Measurements from ENCODE around the gene GPR17.

The GPR17 gene

GRCh38 chr2:127645395-127646291 is at the start of gene GPR17:
TSS of gene GPR17 (plus strand) at chr2:127646153. CDS start at chr2:127650736, 4,583 bp downstream.
- no peak for FAIRE-seq
- no peak for DNase-seq (ENCODE audit: extremely low spot score, insufficient read length, low read depth)

GRCh38 chr2:127596311-127597045 is 49.5 kb upstream of the GPR17 start:
- FAIRE-seq (no peak), DNase-seq (ENCODE audit: extremely low spot score, insufficient read length, low read depth) (no peak)

GRCh38 chr2:127597046-127597983 is 48.6 kb upstream of the GPR17 start:
- FAIRE-seq = no peak

GRCh38 chr2:127597984-127598380 is 48.0 kb upstream of the GPR17 start:
- DNase-seq (ENCODE audit: extremely low spot score, insufficient read length, low read depth) (no peak), FAIRE-seq (no peak)

More at GRCh38 chr2:127597046-127597983, 48.6 kb upstream of the GPR17 start:
- no peak for DNase-seq (ENCODE audit: extremely low spot score, insufficient read length, low read depth)

- FAIRE-seq (no peak), DNase-seq (ENCODE audit: extremely low spot score, insufficient read length, low read depth) (no peak)
Observed at GRCh38 chr2:127598711-127599110, 47.2 kb upstream of the GPR17 start.

GRCh38 chr2:127599211-127599610 is 46.7 kb upstream of the GPR17 start:
- no peak for FAIRE-seq
- no peak for DNase-seq (ENCODE audit: extremely low spot score, insufficient read length, low read depth)

GRCh38 chr2:127604986-127605385 is 41.0 kb upstream of the GPR17 start:
- no peak for FAIRE-seq

GRCh38 chr2:127605691-127606263 is 40.2 kb upstream of the GPR17 start:
- DNase-seq (ENCODE audit: extremely low spot score, insufficient read length, low read depth) = no peak
- no peak for FAIRE-seq

More at GRCh38 chr2:127604986-127605385, 41.0 kb upstream of the GPR17 start:
- no peak for DNase-seq (ENCODE audit: extremely low spot score, insufficient read length, low read depth)

GRCh38 chr2:127606625-127607398 is 39.1 kb upstream of the GPR17 start:
- FAIRE-seq = no peak

GRCh38 chr2:127607399-127607908 is 38.5 kb upstream of the GPR17 start:
- FAIRE-seq (no peak), DNase-seq (ENCODE audit: extremely low spot score, insufficient read length, low read depth) (no peak)

More at GRCh38 chr2:127606625-127607398, 39.1 kb upstream of the GPR17 start:
- no peak for DNase-seq (ENCODE audit: extremely low spot score, insufficient read length, low read depth)

GRCh38 chr2:127608061-127609030 is 37.6 kb upstream of the GPR17 start:
- FAIRE-seq (no peak), DNase-seq (ENCODE audit: extremely low spot score, insufficient read length, low read depth) (no peak)

GRCh38 chr2:127609031-127609751 is 36.8 kb upstream of the GPR17 start:
- no peak for FAIRE-seq
- no peak for DNase-seq (ENCODE audit: extremely low spot score, insufficient read length, low read depth)

- no peak for FAIRE-seq
- DNase-seq (ENCODE audit: extremely low spot score, insufficient read length, low read depth) = no peak
Observed at GRCh38 chr2:127609818-127610217, 36.1 kb upstream of the GPR17 start.

- FAIRE-seq (no peak), DNase-seq (ENCODE audit: extremely low spot score, insufficient read length, low read depth) (no peak)
Observed at GRCh38 chr2:127610561-127610960, 35.4 kb upstream of the GPR17 start.

- no peak for FAIRE-seq
Observed at GRCh38 chr2:127611076-127611925, 34.7 kb upstream of the GPR17 start.

More at GRCh38 chr2:127611076-127611925, 34.7 kb upstream of the GPR17 start:
- no peak for DNase-seq (ENCODE audit: extremely low spot score, insufficient read length, low read depth)

Data from GM18507 (cell line).